Activated B cell treated with CpG ODN at 0.5 μM for 24 hours (primary cell): ENCODE measurements around the gene PRCC. TPM values are rescaled to one million over a fixed set of nuclear protein-coding genes. Genes with fewer than 3 reads are reported as not detected.

Source experiments
- ATAC-seq: fragments of 200-7000 bp; cut with Tn5 transposase; one replicate; pipeline ENCODE4 v1.10.0; 2021; ENCODE audit warnings: low read depth, mild to moderate bottlenecking, moderate library complexity
- CTCF ChIA-PET: fragments of 350-600 bp; sonication (Branson Sonifier 250); formaldehyde crosslinking; loops from one replicate; lab custom pipeline; 2021; ENCODE audit warnings: antibody characterized with exemption; lab: Charles Lee
- POLR2A ChIA-PET: fragments of 350-600 bp; sonication (Branson Sonifier 250); formaldehyde crosslinking; loops from one replicate; lab custom pipeline; 2021; ENCODE audit warnings: antibody characterized with exemption; lab: Charles Lee
- DNase-seq: peaks from one replicate; pipeline ENCODE4 v3.0.0; 2022
- H3K27ac Mint-ChIP-seq: one replicate; pipeline ENCODE4 v1.8.0; 2020; ENCODE audit warnings: mixed read lengths
- H3K27me3 Mint-ChIP-seq: one replicate; pipeline ENCODE4 v1.8.0; 2021; ENCODE audit warnings: mixed read lengths
- H3K36me3 Mint-ChIP-seq: one replicate; pipeline ENCODE4 v1.8.0; 2021; ENCODE audit warnings: low read depth, mixed read lengths
- H3K4me1 Mint-ChIP-seq: one replicate; pipeline ENCODE4 v1.8.0; 2021; ENCODE audit warnings: mixed read lengths
- H3K4me3 Mint-ChIP-seq: one replicate; pipeline ENCODE4 v1.8.0; 2020; ENCODE audit warnings: mild to moderate bottlenecking, mixed read lengths
- H3K9me3 Mint-ChIP-seq: one replicate; pipeline ENCODE4 v1.8.0; 2020; ENCODE audit warnings: mixed read lengths
- CTCF ChIP-seq: fragments of 200-600 bp; IDR thresholded peaks from one replicate; pipeline ENCODE4 v1.8.0; 2022; ENCODE audit warnings: antibody characterized with exemption, mild to moderate bottlenecking
- intact Hi-C: fragments of 100-400 bp; cut with micrococcal nuclease; formaldehyde crosslinking; loops from one replicate; pipeline ENCODE4 v1.15.1; 2024
- total RNA-seq: library from RNA; stranded (reverse); gene quantifications from 2 replicates; pipeline ENCODE4 v1.2.3, GENCODE V29; 2022

Gene PRCC
- total RNA-seq, 1 donor from 2014 or later: 81.4 TPM

DNA sequence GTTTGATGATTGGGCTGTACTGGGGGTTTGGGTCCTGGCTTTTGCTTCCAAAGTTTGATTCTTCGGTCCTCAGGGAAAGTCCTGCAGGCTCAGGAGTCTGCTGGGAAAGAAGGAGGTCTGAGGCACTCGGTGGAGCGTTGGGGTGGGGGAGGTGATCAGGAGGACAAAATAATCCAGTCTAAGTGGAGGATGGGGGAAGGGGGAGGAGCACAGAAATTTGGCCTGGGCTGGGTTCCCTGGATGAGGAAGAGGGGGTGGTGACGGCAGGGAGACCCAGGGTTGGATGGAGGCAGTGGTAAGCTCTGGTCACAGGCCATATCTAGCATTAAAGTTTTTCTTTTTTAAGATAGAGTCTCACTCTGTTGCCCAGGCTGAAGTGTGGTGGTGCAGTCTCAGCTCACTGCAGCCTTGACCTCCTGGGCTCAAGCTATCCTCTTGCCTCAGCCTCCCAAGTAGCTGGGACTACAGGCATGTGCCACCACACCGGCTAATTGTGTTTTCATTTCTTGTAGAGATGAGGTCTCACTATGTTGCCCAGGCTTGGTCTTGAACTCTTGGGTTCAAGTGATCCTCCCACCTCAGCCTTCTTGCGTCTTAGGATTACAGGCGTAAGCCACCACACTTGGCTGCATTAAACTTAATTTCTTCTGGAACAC lies 42.5 kb downstream of the PRCC start:
- DNase-seq (no peak), ATAC-seq (no peak)
- ChIA-PET CTCF (no interaction called here), POLR2A (no interaction called here)
- Mint-ChIP-seq H3K36me3 (no peaks in the 10 kb centered on the region), H3K9me3 (no peaks in the 10 kb centered on the region), H3K4me3 (no peak overlapping the region), H3K4me1 (peaks cover 13% of the 10 kb centered on the region), H3K27me3 (no peaks in the 10 kb centered on the region), H3K27ac (no peak overlapping the region)
- TF ChIP-seq CTCF: no peak
- intact Hi-C loops: loop anchor here (5.0 kb wide), 1 partner anchor 82 kb away; the partner anchor contains the start of gene PEAR1

GRCh38 chr1:156811168-156811567 lies 43.8 kb downstream of the PRCC start:
- Mint-ChIP-seq H3K27ac (no peak overlapping the region), H3K4me3 (no peak overlapping the region)
- intact Hi-C loops: loop anchor here (5.0 kb wide), 1 partner anchor 81 kb away; the partner anchor contains the start of gene PEAR1

GRCh38 chr1:156812293-156812990 lies 45.1 kb downstream of the PRCC start:
- CTCF ChIA-PET: no interaction called here
- DNase-seq (no peak), ATAC-seq (no peak)
- Mint-ChIP-seq H3K27ac (no peak overlapping the region), H3K9me3 (no peaks in the 10 kb centered on the region), H3K4me3 (no peak overlapping the region), H3K27me3 (no peaks in the 10 kb centered on the region), H3K4me1 (peaks cover 32% of the 10 kb centered on the region), H3K36me3 (no peaks in the 10 kb centered on the region)
- intact Hi-C loops: loop anchor here (5.0 kb wide), 1 partner anchor 80 kb away; the partner anchor contains the start of gene PEAR1
- POLR2A ChIA-PET: no interaction called here
- no peak for TF ChIP-seq CTCF

More at GRCh38 chr1:156811168-156811567, 43.8 kb downstream of the PRCC start:
- CTCF ChIA-PET: no interaction called here
- H3K9me3 Mint-ChIP-seq: no peaks in the 10 kb centered on the region
- no peak for TF ChIP-seq CTCF
- DNase-seq (no peak), ATAC-seq (no peak)
- POLR2A ChIA-PET: no interaction called here
- peaks cover 22% of the 10 kb centered on the region for H3K4me1 Mint-ChIP-seq
- H3K36me3 Mint-ChIP-seq: no peaks in the 10 kb centered on the region
- H3K27me3 Mint-ChIP-seq: no peaks in the 10 kb centered on the region

DNA sequence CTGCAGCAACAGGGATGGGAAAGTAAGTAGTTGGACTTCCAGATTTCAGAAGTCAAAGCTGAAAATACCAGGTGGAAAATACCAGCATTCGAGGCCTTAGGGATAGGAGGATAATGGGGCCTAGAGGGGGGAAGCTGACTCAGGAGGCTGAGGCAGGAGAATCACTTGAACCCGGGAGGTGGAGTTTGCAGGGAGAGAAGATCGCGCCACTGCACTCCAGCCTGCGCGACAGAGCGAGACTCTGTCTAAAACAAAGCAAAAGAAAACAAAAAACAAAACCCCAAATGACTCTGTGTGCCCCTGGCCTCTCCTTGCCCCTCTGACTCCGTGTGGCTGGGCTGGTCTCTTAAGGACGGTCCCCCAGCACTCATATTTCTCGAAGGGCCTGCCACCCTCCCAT lies 46.0 kb downstream of the PRCC start:
- ChIA-PET CTCF (interaction anchor here (1.5 to 1.6 kb wide), 3 partner anchors 11 to 87 kb away, joined by 6 to 8 read pairs (median 8); partner anchors contain the start of gene NTRK1), POLR2A (no interaction called here)
- no peak overlapping the region for H3K27ac Mint-ChIP-seq
- TF ChIP-seq CTCF: no peak
- no peaks in the 10 kb centered on the region for H3K9me3 Mint-ChIP-seq
- H3K4me3 Mint-ChIP-seq: peak overlapping the region; percentile 85
- ATAC-seq (no peak), DNase-seq (no peak)
- no peaks in the 10 kb centered on the region for H3K36me3 Mint-ChIP-seq
- H3K27me3 Mint-ChIP-seq: no peaks in the 10 kb centered on the region
- peaks cover 32% of the 10 kb centered on the region for H3K4me1 Mint-ChIP-seq
- intact Hi-C loops: loop anchor here (1.0 to 5.0 kb wide), 2 partner anchors 47 to 79 kb away; partner anchors contain the start of genes NTRK1 and PEAR1
